Fibroblast of lung (primary cell): ENCODE measurements around the gene OR2AJ1. TPM values are rescaled to one million over a fixed set of nuclear protein-coding genes. Genes with fewer than 3 reads are reported as not detected.
A peak's percentile ranks its signal among the peaks of the same experiment; 100 is the strongest.
"Not testable (repeated sequence)": the region's sequence is repeated elsewhere in the genome, so short reads cannot be mapped to it uniquely, and the experiment has no call there.

Experiments used
- DNase-seq, 2 donors: peaks; one replicate each; pipeline versions ENCODE4 v3.0.0 to v3.0.0-alpha.2; 2010; ENCODE audit warnings: low read depth in 2 of 2
- H2AFZ ChIP-seq: 2 replicates; pipeline ENCODE4 v1.5.1; 2012; ENCODE audit warnings: low read length, control low read depth, inconsistent platforms
- H3K27ac ChIP-seq: 2 replicates; pipeline ENCODE4 v1.5.1; 2011; ENCODE audit warnings: low read length, control low read depth; ENCODE audit not compliant: insufficient read depth
- H3K27me3 ChIP-seq: 2 replicates; pipeline ENCODE4 v1.5.1; 2011; ENCODE audit warnings: mild to moderate bottlenecking, low read length; ENCODE audit not compliant: control insufficient read depth, insufficient read depth
- H3K36me3 ChIP-seq: 2 replicates; pipeline ENCODE4 v1.5.1; 2011; ENCODE audit warnings: low read length; ENCODE audit not compliant: control insufficient read depth, insufficient read depth
- H3K4me1 ChIP-seq: 2 replicates; pipeline ENCODE4 v1.5.1; 2011; ENCODE audit warnings: low read length; ENCODE audit not compliant: control insufficient read depth, insufficient read depth; ENCODE audit errors: extremely low read depth
- H3K4me2 ChIP-seq: 2 replicates; pipeline ENCODE4 v1.5.1; 2011; ENCODE audit warnings: low read length, control low read depth; ENCODE audit not compliant: insufficient read depth; ENCODE audit errors: extremely low read depth
- H3K4me3 ChIP-seq, 4 experiments: fragments of 200-600 bp in 1 of 4; sonication (generic) in 1 of 4; replicated peaks in 1 of 4; 2 replicates each; pipeline ENCODE4 v1.5.1; 2011 to 2016; ENCODE audit warnings: low read length in 4 of 4, low read depth in 3 of 4, mild to moderate bottlenecking in 3 of 4, control low read depth in 2 of 4, inconsistent platforms in 1 of 4, mixed read lengths in 1 of 4; ENCODE audit not compliant: insufficient read depth in 1 of 4; ENCODE audit errors: control extremely low read depth in 1 of 4
- H3K79me2 ChIP-seq: 2 replicates; pipeline ENCODE4 v1.5.1; 2012; ENCODE audit warnings: mild to moderate bottlenecking, low read length, inconsistent platforms; ENCODE audit not compliant: control insufficient read depth, insufficient read depth
- H3K9ac ChIP-seq: 2 replicates; pipeline ENCODE4 v1.5.1; 2011; ENCODE audit warnings: mild to moderate bottlenecking, low read length, control low read depth; ENCODE audit not compliant: insufficient read depth
- H3K9me3 ChIP-seq: 2 replicates; pipeline ENCODE4 v1.5.1; 2012; ENCODE audit warnings: low read depth, low read length; ENCODE audit not compliant: control insufficient read depth, insufficient read depth
- H4K20me1 ChIP-seq: 2 replicates; pipeline ENCODE4 v1.5.1; 2011; ENCODE audit warnings: low read length; ENCODE audit not compliant: control insufficient read depth, insufficient read depth; ENCODE audit errors: extremely low read depth
- EZH2 ChIP-seq: IDR thresholded peaks from 2 replicates; pipeline ENCODE4 v1.5.1; 2012; ENCODE audit warnings: low read length, control low read depth, mild to moderate bottlenecking; ENCODE audit errors: missing control alignments
- polyA plus RNA-seq, 2 donors: library from polyadenylated mRNA; depleted of rRNA in 1 of 2; stranded (reverse) in 1 of 2; unstranded in 1 of 2; fragments of >200 nt; gene quantifications; 2 replicates each; pipeline ENCODE4 v1.2.1, GENCODE V29; 2011 to 2012; ENCODE audit warnings: missing spikeins in 1 of 2
- total RNA-seq: library from RNA; depleted of rRNA; stranded (reverse); fragments of >200 nt; gene quantifications from 2 replicates; pipeline ENCODE4 v1.2.1, GENCODE V29; 2014
- TF ChIP-seq, protein P1 (sequence below), 2 donors: IDR thresholded peaks in 1 of 2; conservative IDR thresholded peaks in 1 of 2; 1 replicate in 1 of 2; 2 replicates in 1 of 2; pipeline ENCODE4 v1.5.1; 2011 to 2012; ENCODE audit warnings: low read length in 2 of 2, control low read depth in 1 of 2, inconsistent platforms in 1 of 2, low read depth in 1 of 2, mild to moderate bottlenecking in 1 of 2

Gene OR2AJ1
- total and polyA plus RNA-seq, 2 donors (not counting 1 experiment from before 2014, with no cell fraction given): not detected

DNA sequence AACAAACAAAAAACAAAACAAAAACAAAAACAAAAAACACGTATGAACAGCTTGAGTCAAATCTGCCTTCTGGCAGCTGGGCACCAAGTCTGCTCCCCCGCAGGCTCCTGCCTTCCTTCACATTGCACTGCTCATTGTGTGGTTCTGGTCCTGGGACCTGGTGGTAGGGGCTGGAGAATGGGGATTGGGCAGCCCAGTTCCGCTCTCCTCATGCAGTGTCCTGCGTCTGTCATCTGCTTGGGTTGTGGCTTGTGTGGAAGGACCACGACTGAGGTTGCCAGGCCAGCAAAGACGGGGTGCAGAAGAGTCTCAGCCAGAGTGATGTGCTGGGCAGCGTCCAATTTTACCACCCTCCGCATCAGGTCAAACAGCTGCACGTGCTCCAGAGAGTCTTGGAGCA lies 11.1 kb downstream of the OR2AJ1 start:
- no peaks in the 10 kb centered on the region for H3K9me3 ChIP-seq
- no peaks in the 10 kb centered on the region for H4K20me1 ChIP-seq
- no peak overlapping the region for H3K4me3 ChIP-seq
- no peaks in the 10 kb centered on the region for H3K79me2 ChIP-seq
- H3K4me2 ChIP-seq: no peak overlapping the region
- TF ChIP-seq EZH2: no peak
- TF ChIP-seq, protein P1, sequence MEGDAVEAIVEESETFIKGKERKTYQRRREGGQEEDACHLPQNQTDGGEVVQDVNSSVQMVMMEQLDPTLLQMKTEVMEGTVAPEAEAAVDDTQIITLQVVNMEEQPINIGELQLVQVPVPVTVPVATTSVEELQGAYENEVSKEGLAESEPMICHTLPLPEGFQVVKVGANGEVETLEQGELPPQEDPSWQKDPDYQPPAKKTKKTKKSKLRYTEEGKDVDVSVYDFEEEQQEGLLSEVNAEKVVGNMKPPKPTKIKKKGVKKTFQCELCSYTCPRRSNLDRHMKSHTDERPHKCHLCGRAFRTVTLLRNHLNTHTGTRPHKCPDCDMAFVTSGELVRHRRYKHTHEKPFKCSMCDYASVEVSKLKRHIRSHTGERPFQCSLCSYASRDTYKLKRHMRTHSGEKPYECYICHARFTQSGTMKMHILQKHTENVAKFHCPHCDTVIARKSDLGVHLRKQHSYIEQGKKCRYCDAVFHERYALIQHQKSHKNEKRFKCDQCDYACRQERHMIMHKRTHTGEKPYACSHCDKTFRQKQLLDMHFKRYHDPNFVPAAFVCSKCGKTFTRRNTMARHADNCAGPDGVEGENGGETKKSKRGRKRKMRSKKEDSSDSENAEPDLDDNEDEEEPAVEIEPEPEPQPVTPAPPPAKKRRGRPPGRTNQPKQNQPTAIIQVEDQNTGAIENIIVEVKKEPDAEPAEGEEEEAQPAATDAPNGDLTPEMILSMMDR (conservative IDR thresholded peaks at IDR 0.05 in 1 of 2, IDR thresholded peaks at IDR 0.05 in 1 of 2; ENCODE audit: low read depth in 1 of 2, low read length in 2 of 2): no peak
- H3K9ac ChIP-seq: no peak overlapping the region
- DNase-seq: no peak
- no peaks in the 10 kb centered on the region for H3K4me1 ChIP-seq
- no peaks in the 10 kb centered on the region for H3K36me3 ChIP-seq
- H2AFZ ChIP-seq: no peak overlapping the region
- H3K27ac ChIP-seq: no peak overlapping the region
- no peaks in the 10 kb centered on the region for H3K27me3 ChIP-seq

DNA sequence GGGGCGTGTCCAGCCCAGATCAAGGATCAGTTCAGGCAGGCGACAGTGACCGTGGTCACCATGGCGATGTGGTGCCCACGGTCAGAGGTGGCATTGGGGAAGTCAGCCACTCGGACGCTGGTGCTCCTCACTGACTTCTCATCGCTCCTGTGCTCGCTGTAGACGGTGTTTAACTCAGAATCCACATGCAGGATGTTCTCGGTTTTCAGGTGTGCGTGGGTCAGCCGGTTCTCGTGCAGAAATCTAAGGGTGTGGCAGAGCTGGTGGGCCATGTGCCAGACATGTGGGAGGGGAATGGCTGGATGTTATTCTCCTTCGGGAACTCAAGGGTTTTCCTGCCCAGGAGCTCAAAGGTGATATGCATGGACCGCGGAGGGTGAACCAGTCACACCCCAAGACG lies 11.7 kb downstream of the OR2AJ1 start:
- H3K9ac ChIP-seq: no peak overlapping the region
- TF ChIP-seq, protein P1 (conservative IDR thresholded peaks at IDR 0.05 in 1 of 2, IDR thresholded peaks at IDR 0.05 in 1 of 2; ENCODE audit: low read depth in 1 of 2, low read length in 2 of 2): no peak
- no peak for TF ChIP-seq EZH2
- H3K4me3 ChIP-seq: no peak overlapping the region
- no peaks in the 10 kb centered on the region for H3K4me1 ChIP-seq
- H3K4me2 ChIP-seq: no peak overlapping the region
- no peak overlapping the region for H2AFZ ChIP-seq
- no peaks in the 10 kb centered on the region for H3K36me3 ChIP-seq
- no peak overlapping the region for H3K27ac ChIP-seq
- H3K27me3 ChIP-seq: no peaks in the 10 kb centered on the region
- H3K79me2 ChIP-seq: no peaks in the 10 kb centered on the region
- no peaks in the 10 kb centered on the region for H4K20me1 ChIP-seq
- DNase-seq: no peak
- H3K9me3 ChIP-seq: no peaks in the 10 kb centered on the region

DNA sequence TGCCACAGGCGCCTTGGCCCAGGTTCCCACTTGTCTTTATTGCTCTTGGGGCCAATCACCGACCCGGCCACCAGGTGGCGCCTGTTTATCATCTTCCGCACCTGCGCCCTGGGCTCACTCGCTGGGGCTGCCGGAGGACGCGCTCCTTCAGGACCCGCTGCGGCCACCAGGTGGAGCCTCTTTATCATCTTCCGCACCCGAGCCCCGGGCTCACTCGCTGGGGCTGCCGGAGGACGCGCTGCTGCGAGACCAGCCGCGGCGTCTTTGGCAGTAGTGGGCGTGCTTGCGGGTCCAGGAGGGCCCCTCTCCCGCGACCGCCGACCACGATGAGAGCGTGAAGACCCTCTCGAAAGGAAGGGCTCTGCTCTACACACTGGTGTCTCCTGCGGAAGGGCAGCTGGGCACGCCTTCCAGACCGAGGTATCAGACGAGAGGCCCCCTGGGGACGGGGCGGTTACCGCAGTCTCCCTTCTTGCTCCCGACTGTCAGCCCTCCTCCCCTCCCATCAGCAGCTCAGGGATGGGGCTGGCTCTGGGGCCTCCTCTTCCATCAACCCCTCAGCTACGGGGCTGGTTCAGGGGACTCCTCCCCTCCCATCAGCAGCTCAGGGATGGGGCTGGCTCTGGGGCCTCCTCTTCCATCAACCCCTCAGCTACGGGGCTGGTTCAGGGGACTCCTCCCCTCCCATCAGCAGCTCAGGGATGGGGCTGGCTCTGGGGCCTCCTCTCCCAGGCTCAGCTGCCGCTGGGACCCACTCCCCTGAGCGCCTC lies 12.5 kb downstream of the OR2AJ1 start:
- DNase-seq, H3K27ac ChIP-seq, H3K4me1 ChIP-seq, H2AFZ ChIP-seq, H3K4me2 ChIP-seq, H3K9ac ChIP-seq, H3K79me2 ChIP-seq, H4K20me1 ChIP-seq, H3K27me3 ChIP-seq, H3K9me3 ChIP-seq, H3K36me3 ChIP-seq: not testable (repeated sequence)
- TF ChIP-seq, protein P1 (conservative IDR thresholded peaks at IDR 0.05 in 1 of 2, IDR thresholded peaks at IDR 0.05 in 1 of 2; ENCODE audit: low read depth in 1 of 2, low read length in 2 of 2): peak; percentile 12 to 17
- H3K4me3 ChIP-seq: peak overlapping the region in 1 of 4 experiments; percentile 35
